ENCODE results near the gene SLC32A1.

- no peak for TF ChIP-seq EZH2 (IDR thresholded peaks at IDR 0.05)
- TF ChIP-seq POLR2AphosphoS5 (IDR thresholded peaks at IDR 0.05; ENCODE audit: borderline replicate concordance, low read depth, low read length): no peak
- TF ChIP-seq FOXP2 (optimal IDR thresholded peaks at IDR 0.05; ENCODE audit: control extremely low read depth, extremely low read length, insufficient read depth): no peak
These were observed 8.6 kb upstream of the SLC32A1 start for GRCh38 chr20:38715646-38716045.
